GM12878 (cell line): ENCODE data around the gene DCDC2. TPM values are rescaled to one million over a fixed set of nuclear protein-coding genes. Genes with fewer than 3 reads are reported as not detected.
A peak's percentile ranks its signal among the peaks of the same experiment; 100 is the strongest.

Source experiments
- ATAC-seq: fragments of 200-7000 bp; cut with Tn5 transposase; 3 replicates; pipeline ENCODE4 v1.9.1; 2020; ENCODE audit warnings: mild to moderate bottlenecking, moderate library complexity
- BruUV-seq: library from RNA; stranded (reverse); fragments of 400-500 nt; replicated peaks from 2 replicates; lab custom pipeline; 2021; lab: Mats Ljungman, UMichigan
- CTCF ChIA-PET: fragments of 300-600 bp; sonication (Branson Sonifier 250); formaldehyde crosslinking; extraction: SDS; loops from one replicate; lab custom pipeline; 2021; ENCODE audit warnings: inconsistent platforms; lab: Yijun Ruan, JAX
- POLR2A ChIA-PET: fragments of 350-600 bp; formaldehyde crosslinking; extraction: SDS; loops from one replicate; lab custom pipeline; 2021; ENCODE audit warnings: inconsistent platforms; lab: Charles Lee
- RAD21 ChIA-PET: fragments of 300-600 bp; sonication (Branson Sonifier 250); formaldehyde crosslinking; loops from one replicate; lab custom pipeline; 2023; ENCODE audit warnings: antibody characterized with exemption; ENCODE audit not compliant: unreplicated experiment; lab: Charles Lee
- SMC1A ChIA-PET: fragments of 300-600 bp; sonication (Branson Sonifier 250); formaldehyde crosslinking; loops from one replicate; lab custom pipeline; 2023; ENCODE audit not compliant: unreplicated experiment, uncharacterized antibody; lab: Charles Lee
- DNase-seq: peaks from one replicate; pipeline ENCODE4 v3.0.0-alpha.2; 2011; ENCODE audit warnings: low read depth, low spot score
- FAIRE-seq: peaks from 3 replicates; lab custom pipeline; 2011; peaks lifted over from hg19 to GRCh38; lab: Jason Lieb, UNC
- H2AFZ ChIP-seq: 2 replicates; pipeline ENCODE4 v1.6.0; 2011; ENCODE audit warnings: low read depth, low read length, control low read depth; ENCODE audit not compliant: control insufficient read depth
- H3K27ac ChIP-seq: 2 replicates; pipeline ENCODE4 v1.5.1; 2011; ENCODE audit warnings: control low read depth; ENCODE audit not compliant: control insufficient read depth, insufficient read depth
- H3K27me3 ChIP-seq, 2 experiments: replicated peaks in 1 of 2; 2 replicates each; pipeline versions ENCODE4 v1.6.0 to v1.6.1; 2011; ENCODE audit warnings: low read length in 1 of 2; ENCODE audit not compliant: control insufficient read depth in 2 of 2, insufficient read depth in 2 of 2
- H3K36me3 ChIP-seq, 2 experiments: 2 replicates each; pipeline ENCODE4 v1.5.1; 2011; ENCODE audit warnings: low read length in 1 of 2; ENCODE audit not compliant: control insufficient read depth in 2 of 2, insufficient read depth in 2 of 2
- H3K4me1 ChIP-seq: 2 replicates; pipeline ENCODE4 v1.6.1; 2011; ENCODE audit warnings: mild to moderate bottlenecking, low read length, moderate library complexity, mixed read lengths; ENCODE audit not compliant: control insufficient read depth, insufficient read depth
- H3K4me2 ChIP-seq: 2 replicates; pipeline ENCODE4 v1.6.0; 2011; ENCODE audit warnings: control low read depth; ENCODE audit not compliant: control insufficient read depth, insufficient read depth
- H3K4me3 ChIP-seq: fragments of 200-600 bp; sonication (generic); 2 replicates; pipeline ENCODE4 v1.5.1; 2016
- H3K79me2 ChIP-seq: 2 replicates; pipeline ENCODE4 v1.6.0; 2011; ENCODE audit warnings: low read length; ENCODE audit not compliant: control insufficient read depth, insufficient read depth
- H3K9ac ChIP-seq: 2 replicates; pipeline ENCODE4 v1.8.0; 2011; ENCODE audit warnings: low read length, control low read depth, mixed read lengths; ENCODE audit not compliant: control insufficient read depth, insufficient read depth
- H3K9me3 ChIP-seq: replicated peaks from 3 replicates; pipeline ENCODE4 v1.5.1; 2011; ENCODE audit warnings: mild to moderate bottlenecking, low read length; ENCODE audit not compliant: control insufficient read depth, insufficient read depth
- H4K20me1 ChIP-seq: 2 replicates; pipeline ENCODE4 v1.6.0; 2011; ENCODE audit not compliant: control insufficient read depth, insufficient read depth
- EGR1 ChIP-seq, 2 experiments: IDR thresholded peaks; 1 replicate in 1 of 2; 2 replicates in 1 of 2; pipeline ENCODE4 v1.6.1; 2011 to 2012; ENCODE audit warnings: low read depth in 2 of 2, low read length in 2 of 2, borderline replicate concordance in 1 of 2, mild to moderate bottlenecking in 1 of 2, moderate library complexity in 1 of 2
- FOXK2 ChIP-seq: fragments of 450-650 bp; IDR thresholded peaks from 2 replicates; pipeline ENCODE4 v1.6.1; 2017; ENCODE audit warnings: mild to moderate bottlenecking, moderate library complexity
- IRF4 ChIP-seq: IDR thresholded peaks from 2 replicates; pipeline ENCODE4 v1.6.1; 2011; ENCODE audit warnings: low read depth, low read length
- MTA2 ChIP-seq: fragments of 450-650 bp; IDR thresholded peaks from 2 replicates; pipeline ENCODE4 v1.6.1; 2016; ENCODE audit warnings: low read depth, mild to moderate bottlenecking, moderate library complexity
- NFIC ChIP-seq: IDR thresholded peaks from 2 replicates; pipeline ENCODE4 v1.6.1; 2012; ENCODE audit warnings: low read depth, mild to moderate bottlenecking, inconsistent platforms, low read length, moderate library complexity
- SMAD1 ChIP-seq: fragments of 450-650 bp; IDR thresholded peaks from 2 replicates; pipeline ENCODE4 v1.6.1; 2018; ENCODE audit warnings: mild to moderate bottlenecking, low read depth; ENCODE audit not compliant: partially characterized antibody
- SPI1 ChIP-seq: IDR thresholded peaks from 2 replicates; pipeline ENCODE4 v1.6.1; 2011; ENCODE audit warnings: low read depth, mild to moderate bottlenecking, low read length, moderate library complexity, borderline replicate concordance; ENCODE audit not compliant: insufficient read depth
- TCF3 ChIP-seq: IDR thresholded peaks from 2 replicates; pipeline ENCODE4 v1.6.1; 2012; ENCODE audit warnings: low read depth, mild to moderate bottlenecking, low read length, borderline replicate concordance; ENCODE audit not compliant: insufficient read depth
- ZBED1 ChIP-seq: IDR thresholded peaks from 2 replicates; pipeline ENCODE4 v1.6.1; 2016; ENCODE audit warnings: borderline replicate concordance
- ZNF24 ChIP-seq: fragments of 450-650 bp; IDR thresholded peaks from 2 replicates; pipeline ENCODE4 v1.6.1; 2017; ENCODE audit warnings: antibody characterized with exemption, mild to moderate bottlenecking
- WGBS: methylation state at CpG from one replicate; pipeline ENCODE4 v1.1.6; 2016; ENCODE audit warnings: low lambda C conversion rate; ENCODE audit not compliant: insufficient replicate concordance, insufficient coverage; ENCODE audit errors: missing lambda C conversion rate; 5-methylcytosine and 5-hydroxymethylcytosine counted together
- in situ Hi-C: fragments of 300-500 bp; cut with MboI; formaldehyde crosslinking; loops from 9 replicates; pipeline ENCODE4 v1.14.3; 2018; ENCODE audit warnings: mixed read lengths
- intact Hi-C: fragments of 100-400 bp; cut with micrococcal nuclease; formaldehyde crosslinking; loops from one replicate; pipeline ENCODE4 v1.14.2; 2022; ENCODE audit not compliant: unreplicated experiment
- polyA plus RNA-seq, 11 experiments: library from polyadenylated mRNA; depleted of rRNA in 4 of 11; unstranded in 6 of 11; stranded (reverse) in 5 of 11; fragments of >200 nt; fragmentation: Nextera tagmentation in 4 of 11; fragmentation: Illumina TruSeq in 1 of 11; extraction: Ambion mirVana in 4 of 11; extraction: Trizol in 1 of 11; gene quantifications; 1 replicate in 1 of 11; 2 replicates in 10 of 11; pipeline versions ENCODE4 v1.2.1 to v1.2.3, GENCODE V29; 2011 to 2016; ENCODE audit warnings: inconsistent platforms in 2 of 11, missing spikeins in 2 of 11, low read depth in 1 of 11
- total RNA-seq, 4 experiments: library from RNA; depleted of rRNA in 3 of 4; stranded (reverse); fragments of >200 nt in 3 of 4; fragmentation: Illumina TruSeq in 1 of 4; extraction: Trizol in 1 of 4; gene quantifications; 2 replicates each; pipeline versions ENCODE4 v1.2.1 to v1.2.3, GENCODE V29; 2013 to 2021
- TF ChIP-seq, protein P1 (sequence below): fragments of 450-650 bp; IDR thresholded peaks from 2 replicates; pipeline ENCODE4 v1.6.1; 2017; ENCODE audit warnings: mild to moderate bottlenecking, moderate library complexity
- TF ChIP-seq, protein P2 (sequence below): fragments of 450-650 bp; formaldehyde crosslinking; IDR thresholded peaks from 2 replicates; pipeline ENCODE4 v1.4.0; 2022; ENCODE audit warnings: mild to moderate bottlenecking, moderate library complexity
- TF ChIP-seq, protein P3 (sequence below): IDR thresholded peaks from 2 replicates; pipeline ENCODE4 v1.6.1; 2012; ENCODE audit warnings: low read depth, low read length, improper control_type of control experiment

The DCDC2 gene
- total and polyA plus RNA-seq, 10 of the 15 experiments (the other 5 are each of a cell fraction or from before 2014, with no cell fraction given) = under 0.01 to 0.03 TPM; not detected in 8

DNA sequence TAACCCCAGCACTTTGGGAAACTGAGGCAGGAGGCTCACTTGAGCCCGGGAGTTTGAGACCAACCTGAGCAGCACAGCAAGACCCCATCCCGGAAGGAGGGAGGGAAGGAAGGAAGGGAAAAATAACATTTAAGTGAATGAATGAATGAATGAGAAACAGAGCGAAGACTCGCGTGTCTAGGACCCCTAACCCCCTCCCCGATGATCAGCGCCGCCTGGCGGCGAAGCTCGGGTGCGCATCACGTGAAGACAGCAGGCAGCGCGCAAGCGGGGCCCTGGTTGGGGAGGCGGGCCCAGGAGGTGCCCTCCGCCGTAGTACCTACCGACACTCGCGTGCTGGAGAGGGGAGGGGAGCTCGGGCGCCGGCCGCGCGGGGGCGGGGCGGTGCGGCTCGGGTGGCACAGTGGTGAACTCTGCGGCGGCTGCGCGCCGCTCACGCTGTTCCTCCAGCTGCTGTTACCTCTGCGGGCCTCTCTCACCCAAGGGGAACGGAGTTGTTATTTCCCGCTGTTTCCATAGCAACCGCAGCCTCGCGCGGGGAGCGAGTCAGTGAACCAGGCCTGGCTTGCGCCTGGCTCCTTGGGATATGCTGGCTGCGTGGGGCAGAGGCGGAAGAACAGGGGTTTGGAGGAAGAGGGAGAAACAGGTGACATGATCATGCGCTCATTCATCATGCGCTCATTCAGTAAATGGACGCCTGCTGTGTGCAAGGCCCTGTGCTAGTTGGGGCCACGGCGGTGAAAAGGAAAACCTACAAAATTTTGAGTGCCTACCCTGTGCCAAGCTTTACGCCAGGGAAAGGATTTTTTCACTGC lies 2.0 kb upstream of the DCDC2 start:
- intact Hi-C loops = loop anchor here (5.0 kb wide), 1 partner anchor 293 kb away; no protein-coding TSS in a partner anchor
- Histone ChIP-seq H3K4me1 (no peaks in the 10 kb centered on the region; the same call in 1 of the 2 replicates), H3K27ac (no peak overlapping the region), H4K20me1 (no peaks in the 10 kb centered on the region), H3K4me2 (peak overlapping the region; percentile 82), H3K9me3 (no peaks in the 10 kb centered on the region), H3K4me3 (peak overlapping the region; percentile 17; the same call in 1 of the 2 replicates), H3K9ac (no peak overlapping the region; the same call in 1 of the 2 replicates), H2AFZ (peak overlapping the region; percentile 53), H3K79me2 (no peaks in the 10 kb centered on the region), H3K36me3 (no peaks in the 10 kb centered on the region), H3K27me3 (peaks cover 0 to 2% of the 10 kb centered on the region in 2 experiments; a peak in 1 of 4 replicates)
- FAIRE-seq (peak; percentile 78), ATAC-seq (peak; percentile 97), DNase-seq (peak; percentile 28)
- ChIA-PET RAD21 (interaction anchor here (0.7 to 1.9 kb wide), 3 partner anchors 49 to 163 kb away, joined by 4 to 12 read pairs (median 7); no protein-coding TSS in a partner anchor), SMC1A (interaction anchor here (1.1 to 1.3 kb wide), 3 partner anchors 49 to 113 kb away, joined by 3 to 5 read pairs (median 4); no protein-coding TSS in a partner anchor), POLR2A (interaction anchor here (0.7 kb wide), 1 partner anchor 56 kb away, joined by 3 read pairs; no protein-coding TSS in a partner anchor), CTCF (interaction anchor here (0.6 to 2.1 kb wide), 17 partner anchors 10 to 380 kb away, joined by 3 to 19 read pairs (median 3); partner anchors contain the start of gene MRS2)
- in situ Hi-C loops = no loop called here
- WGBS = 8% methylated on average over 39 of the region's 55 CpGs
- no TSS peak for BruUV-seq
- TF ChIP-seq, protein P1, sequence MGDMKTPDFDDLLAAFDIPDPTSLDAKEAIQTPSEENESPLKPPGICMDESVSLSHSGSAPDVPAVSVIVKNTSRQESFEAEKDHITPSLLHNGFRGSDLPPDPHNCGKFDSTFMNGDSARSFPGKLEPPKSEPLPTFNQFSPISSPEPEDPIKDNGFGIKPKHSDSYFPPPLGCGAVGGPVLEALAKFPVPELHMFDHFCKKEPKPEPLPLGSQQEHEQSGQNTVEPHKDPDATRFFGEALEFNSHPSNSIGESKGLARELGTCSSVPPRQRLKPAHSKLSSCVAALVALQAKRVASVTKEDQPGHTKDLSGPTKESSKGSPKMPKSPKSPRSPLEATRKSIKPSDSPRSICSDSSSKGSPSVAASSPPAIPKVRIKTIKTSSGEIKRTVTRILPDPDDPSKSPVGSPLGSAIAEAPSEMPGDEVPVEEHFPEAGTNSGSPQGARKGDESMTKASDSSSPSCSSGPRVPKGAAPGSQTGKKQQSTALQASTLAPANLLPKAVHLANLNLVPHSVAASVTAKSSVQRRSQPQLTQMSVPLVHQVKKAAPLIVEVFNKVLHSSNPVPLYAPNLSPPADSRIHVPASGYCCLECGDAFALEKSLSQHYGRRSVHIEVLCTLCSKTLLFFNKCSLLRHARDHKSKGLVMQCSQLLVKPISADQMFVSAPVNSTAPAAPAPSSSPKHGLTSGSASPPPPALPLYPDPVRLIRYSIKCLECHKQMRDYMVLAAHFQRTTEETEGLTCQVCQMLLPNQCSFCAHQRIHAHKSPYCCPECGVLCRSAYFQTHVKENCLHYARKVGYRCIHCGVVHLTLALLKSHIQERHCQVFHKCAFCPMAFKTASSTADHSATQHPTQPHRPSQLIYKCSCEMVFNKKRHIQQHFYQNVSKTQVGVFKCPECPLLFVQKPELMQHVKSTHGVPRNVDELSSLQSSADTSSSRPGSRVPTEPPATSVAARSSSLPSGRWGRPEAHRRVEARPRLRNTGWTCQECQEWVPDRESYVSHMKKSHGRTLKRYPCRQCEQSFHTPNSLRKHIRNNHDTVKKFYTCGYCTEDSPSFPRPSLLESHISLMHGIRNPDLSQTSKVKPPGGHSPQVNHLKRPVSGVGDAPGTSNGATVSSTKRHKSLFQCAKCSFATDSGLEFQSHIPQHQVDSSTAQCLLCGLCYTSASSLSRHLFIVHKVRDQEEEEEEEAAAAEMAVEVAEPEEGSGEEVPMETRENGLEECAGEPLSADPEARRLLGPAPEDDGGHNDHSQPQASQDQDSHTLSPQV = no peak
- TF ChIP-seq FOXK2 (no peak), SPI1 (no peak), EGR1 (IDR thresholded peaks at IDR 0.05; ENCODE audit: borderline replicate concordance in 1 of 2, low read depth in 2 of 2, low read length in 2 of 2) (peak in 1 of 2 experiments; percentile 66; a peak in 1 of 3 replicates), MTA2 (0 out of 2 replicates have a peak, but pooled peaks have one; percentile 22), NFIC (no peak), SMAD1 (no peak), TCF3 (peak; percentile 83), ZNF24 (peak; percentile 97), ZBED1 (no peak), IRF4 (no peak)
- TF ChIP-seq, protein P2, sequence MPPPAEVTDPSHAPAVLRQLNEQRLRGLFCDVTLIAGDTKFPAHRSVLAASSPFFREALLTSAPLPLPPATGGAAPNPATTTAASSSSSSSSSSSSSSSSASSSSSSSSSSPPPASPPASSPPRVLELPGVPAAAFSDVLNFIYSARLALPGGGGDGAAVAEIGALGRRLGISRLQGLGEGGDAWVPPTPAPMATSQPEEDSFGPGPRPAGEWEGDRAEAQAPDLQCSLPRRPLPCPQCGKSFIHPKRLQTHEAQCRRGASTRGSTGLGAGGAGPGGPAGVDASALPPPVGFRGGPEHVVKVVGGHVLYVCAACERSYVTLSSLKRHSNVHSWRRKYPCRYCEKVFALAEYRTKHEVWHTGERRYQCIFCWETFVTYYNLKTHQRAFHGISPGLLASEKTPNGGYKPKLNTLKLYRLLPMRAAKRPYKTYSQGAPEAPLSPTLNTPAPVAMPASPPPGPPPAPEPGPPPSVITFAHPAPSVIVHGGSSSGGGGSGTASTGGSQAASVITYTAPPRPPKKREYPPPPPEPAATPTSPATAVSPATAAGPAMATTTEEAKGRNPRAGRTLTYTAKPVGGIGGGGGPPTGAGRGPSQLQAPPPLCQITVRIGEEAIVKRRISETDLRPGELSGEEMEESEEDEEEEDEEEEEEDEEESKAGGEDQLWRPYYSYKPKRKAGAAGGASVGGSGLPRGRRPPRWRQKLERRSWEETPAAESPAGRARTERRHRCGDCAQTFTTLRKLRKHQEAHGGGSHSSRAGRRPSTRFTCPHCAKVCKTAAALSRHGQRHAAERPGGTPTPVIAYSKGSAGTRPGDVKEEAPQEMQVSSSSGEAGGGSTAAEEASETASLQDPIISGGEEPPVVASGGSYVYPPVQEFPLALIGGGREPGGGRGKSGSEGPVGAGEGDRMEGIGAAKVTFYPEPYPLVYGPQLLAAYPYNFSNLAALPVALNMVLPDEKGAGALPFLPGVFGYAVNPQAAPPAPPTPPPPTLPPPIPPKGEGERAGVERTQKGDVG (CRISPR knock-in tag) = no peak
- TF ChIP-seq, protein P3, sequence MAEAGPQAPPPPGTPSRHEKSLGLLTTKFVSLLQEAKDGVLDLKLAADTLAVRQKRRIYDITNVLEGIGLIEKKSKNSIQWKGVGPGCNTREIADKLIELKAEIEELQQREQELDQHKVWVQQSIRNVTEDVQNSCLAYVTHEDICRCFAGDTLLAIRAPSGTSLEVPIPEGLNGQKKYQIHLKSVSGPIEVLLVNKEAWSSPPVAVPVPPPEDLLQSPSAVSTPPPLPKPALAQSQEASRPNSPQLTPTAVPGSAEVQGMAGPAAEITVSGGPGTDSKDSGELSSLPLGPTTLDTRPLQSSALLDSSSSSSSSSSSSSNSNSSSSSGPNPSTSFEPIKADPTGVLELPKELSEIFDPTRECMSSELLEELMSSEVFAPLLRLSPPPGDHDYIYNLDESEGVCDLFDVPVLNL = no peak
